Measurements from ENCODE around the gene LRRC49. TPM values are rescaled to one million over a fixed set of nuclear protein-coding genes. Genes with fewer than 3 reads are reported as not detected.
"Not testable (repeated sequence)": the region's sequence is repeated elsewhere in the genome, so short reads cannot be mapped to it uniquely, and the experiment has no call there.

The LRRC49 gene
- total RNA-seq, 1 donor from 2014 or later: 4.7 TPM

DNA sequence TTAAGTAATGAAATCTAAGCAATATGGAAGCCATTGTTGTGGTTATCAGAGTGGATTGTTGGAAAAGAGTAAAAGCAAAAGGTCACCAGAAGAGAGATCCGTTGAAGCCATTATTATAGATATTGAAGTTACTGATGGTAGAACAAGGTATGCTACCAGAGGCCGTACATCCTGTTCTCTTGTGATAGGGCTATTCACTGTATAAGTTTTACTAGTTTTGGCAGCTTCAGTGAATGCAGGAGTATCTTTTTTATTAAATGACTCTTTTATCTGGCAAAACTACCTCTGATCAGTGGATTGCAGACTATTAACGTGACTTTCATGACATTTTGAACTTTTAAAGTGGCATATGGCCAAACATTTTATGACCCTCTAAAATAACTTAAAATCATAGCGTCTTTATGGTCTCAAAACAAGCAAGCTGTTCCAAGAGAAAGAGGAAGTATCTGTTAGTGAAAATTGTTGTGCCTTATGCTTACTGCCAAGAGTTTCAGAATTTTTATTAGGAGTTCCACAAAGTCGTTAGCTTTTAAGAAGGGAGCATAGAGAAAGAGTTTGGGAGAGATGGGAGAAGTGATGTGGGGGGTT, 102.9 kb downstream of the LRRC49 start:
- TF ChIP-seq, protein P1, sequence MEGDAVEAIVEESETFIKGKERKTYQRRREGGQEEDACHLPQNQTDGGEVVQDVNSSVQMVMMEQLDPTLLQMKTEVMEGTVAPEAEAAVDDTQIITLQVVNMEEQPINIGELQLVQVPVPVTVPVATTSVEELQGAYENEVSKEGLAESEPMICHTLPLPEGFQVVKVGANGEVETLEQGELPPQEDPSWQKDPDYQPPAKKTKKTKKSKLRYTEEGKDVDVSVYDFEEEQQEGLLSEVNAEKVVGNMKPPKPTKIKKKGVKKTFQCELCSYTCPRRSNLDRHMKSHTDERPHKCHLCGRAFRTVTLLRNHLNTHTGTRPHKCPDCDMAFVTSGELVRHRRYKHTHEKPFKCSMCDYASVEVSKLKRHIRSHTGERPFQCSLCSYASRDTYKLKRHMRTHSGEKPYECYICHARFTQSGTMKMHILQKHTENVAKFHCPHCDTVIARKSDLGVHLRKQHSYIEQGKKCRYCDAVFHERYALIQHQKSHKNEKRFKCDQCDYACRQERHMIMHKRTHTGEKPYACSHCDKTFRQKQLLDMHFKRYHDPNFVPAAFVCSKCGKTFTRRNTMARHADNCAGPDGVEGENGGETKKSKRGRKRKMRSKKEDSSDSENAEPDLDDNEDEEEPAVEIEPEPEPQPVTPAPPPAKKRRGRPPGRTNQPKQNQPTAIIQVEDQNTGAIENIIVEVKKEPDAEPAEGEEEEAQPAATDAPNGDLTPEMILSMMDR (IDR thresholded peaks at IDR 0.05; ENCODE audit: insufficient read depth, low read length, severe bottlenecking): no peak
- DNase-seq (ENCODE audit: low read depth) (no peak), FAIRE-seq (no peak)
- no peaks in the 10 kb centered on the region for H3K27me3 ChIP-seq (ENCODE audit: control insufficient read depth, insufficient read depth, low read length)
- H3K4me3 ChIP-seq (ENCODE audit: low read depth, low read length): no peak overlapping the region
- H3K36me3 ChIP-seq (ENCODE audit: control insufficient read depth, insufficient read depth, low read length): no peaks in the 10 kb centered on the region

DNA sequence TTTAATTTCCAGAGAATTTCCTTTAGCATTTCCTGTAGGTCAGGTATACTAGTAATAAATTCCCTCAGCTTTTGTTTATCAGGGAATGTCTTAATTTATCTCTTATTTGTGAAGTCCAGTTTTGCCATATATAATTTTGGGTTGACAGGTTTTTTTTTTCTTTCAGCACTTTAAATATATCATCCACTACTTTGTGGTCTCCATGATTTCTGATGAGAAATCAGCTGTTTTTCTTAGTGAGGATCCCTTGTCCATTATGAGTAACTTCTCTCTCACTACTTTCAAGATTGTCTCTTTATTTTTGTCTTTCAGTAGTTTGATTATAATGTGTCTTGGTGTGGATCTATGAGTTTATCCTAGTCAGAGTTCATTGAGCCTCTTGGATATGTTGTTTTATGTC, 105.7 kb downstream of the LRRC49 start:
- Histone ChIP-seq H3K27me3 (ENCODE audit: control insufficient read depth, insufficient read depth, low read length) (no peaks in the 10 kb centered on the region), H3K4me3 (ENCODE audit: low read depth, low read length) (no peak overlapping the region), H3K36me3 (ENCODE audit: control insufficient read depth, insufficient read depth, low read length) (no peaks in the 10 kb centered on the region)
- FAIRE-seq: no peak
- TF ChIP-seq, protein P1 (IDR thresholded peaks at IDR 0.05; ENCODE audit: insufficient read depth, low read length, severe bottlenecking): no peak
- DNase-seq (ENCODE audit: low read depth): no peak

DNA sequence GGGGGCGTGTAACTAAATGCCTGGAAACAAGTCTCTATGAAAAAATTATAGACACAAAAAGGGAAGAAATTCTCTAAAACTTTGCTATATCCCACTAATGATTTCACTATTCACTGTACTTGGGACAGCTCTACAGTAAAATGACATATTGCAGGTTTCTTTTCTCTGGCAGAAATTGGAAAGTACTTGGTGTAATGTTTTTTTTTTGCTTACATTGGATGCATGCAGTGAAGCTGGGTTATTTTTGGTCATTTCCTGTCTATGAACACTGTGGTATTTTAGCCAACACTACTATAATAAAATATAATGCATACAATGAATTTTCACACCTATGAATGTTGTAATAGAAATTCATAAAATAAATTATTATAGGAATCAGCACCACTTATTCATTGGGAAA, 109.7 kb downstream of the LRRC49 start:
- no peaks in the 10 kb centered on the region for H3K36me3 ChIP-seq (ENCODE audit: control insufficient read depth, insufficient read depth, low read length)
- no peak overlapping the region for H3K4me3 ChIP-seq (ENCODE audit: low read depth, low read length)
- TF ChIP-seq, protein P1 (IDR thresholded peaks at IDR 0.05; ENCODE audit: insufficient read depth, low read length, severe bottlenecking): no peak
- DNase-seq (ENCODE audit: low read depth) (no peak), FAIRE-seq (no peak)
- no peaks in the 10 kb centered on the region for H3K27me3 ChIP-seq (ENCODE audit: control insufficient read depth, insufficient read depth, low read length)

DNA sequence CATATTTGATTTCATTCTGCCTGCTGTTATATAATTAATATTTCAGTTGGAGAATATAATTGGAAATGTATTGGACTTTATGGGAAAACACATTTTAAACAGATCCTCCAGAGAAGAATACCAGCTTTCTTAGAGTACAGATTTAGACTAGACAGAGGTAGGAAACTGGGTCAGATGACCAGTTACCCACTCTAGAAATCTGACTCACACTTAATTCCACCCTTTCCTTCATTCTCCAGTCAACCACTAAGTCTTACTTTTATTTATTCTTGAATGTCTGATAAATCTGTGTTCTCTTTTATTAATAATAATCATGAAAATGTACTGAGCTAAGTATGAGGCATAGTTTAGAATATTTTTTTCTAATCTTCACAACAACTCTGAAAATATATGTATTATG, 110.7 kb downstream of the LRRC49 start:
- no peaks in the 10 kb centered on the region for H3K36me3 ChIP-seq (ENCODE audit: control insufficient read depth, insufficient read depth, low read length)
- TF ChIP-seq, protein P1 (IDR thresholded peaks at IDR 0.05; ENCODE audit: insufficient read depth, low read length, severe bottlenecking): no peak
- FAIRE-seq: no peak
- no peaks in the 10 kb centered on the region for H3K27me3 ChIP-seq (ENCODE audit: control insufficient read depth, insufficient read depth, low read length)
- H3K4me3 ChIP-seq (ENCODE audit: low read depth, low read length): no peak overlapping the region
- peak; percentile 40 for DNase-seq (ENCODE audit: low read depth)

DNA sequence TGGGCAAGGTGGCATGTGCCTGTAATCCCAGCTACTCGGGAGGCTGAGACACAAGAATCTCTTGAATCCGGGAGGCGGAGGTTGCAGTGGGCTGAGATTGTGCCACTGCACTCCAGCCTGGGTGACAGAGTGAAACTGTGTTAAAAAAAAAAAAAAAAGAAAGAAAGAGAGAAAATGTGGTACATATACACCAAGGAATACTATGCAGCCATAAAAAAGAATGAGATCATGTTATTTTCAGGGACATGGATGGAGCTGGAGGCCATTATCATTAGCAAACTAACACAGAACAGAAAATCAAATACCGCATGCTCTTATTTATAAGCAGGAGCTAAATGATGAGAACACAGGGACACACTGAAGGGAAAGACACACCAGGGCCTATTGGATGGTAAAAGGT, 111.9 kb downstream of the LRRC49 start:
- FAIRE-seq; H3K36me3 ChIP-seq (ENCODE audit: control insufficient read depth, insufficient read depth, low read length); DNase-seq (ENCODE audit: low read depth); H3K4me3 ChIP-seq (ENCODE audit: low read depth, low read length); H3K27me3 ChIP-seq (ENCODE audit: control insufficient read depth, insufficient read depth, low read length): not testable (repeated sequence)

DNA sequence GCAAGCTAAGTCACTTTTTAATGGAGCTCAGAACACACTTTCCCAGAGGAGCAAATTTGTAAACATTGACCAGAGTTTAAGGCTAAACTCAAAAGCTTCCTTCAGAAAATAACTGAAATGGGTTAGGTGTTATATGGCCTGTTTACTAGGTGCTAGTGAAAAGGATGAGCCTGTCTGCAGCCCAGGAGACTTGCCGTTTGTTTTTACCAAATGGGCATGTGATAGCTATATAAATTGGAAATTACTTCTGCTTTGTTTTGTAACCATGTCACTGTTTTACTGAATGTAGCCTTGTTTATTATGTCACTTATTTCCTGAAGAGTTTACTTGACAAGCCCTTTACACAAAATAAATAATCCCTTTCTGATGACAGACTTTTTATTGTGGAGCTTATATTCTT, 113.3 kb downstream of the LRRC49 start:
- Histone ChIP-seq H3K4me3 (ENCODE audit: low read depth, low read length) (no peak overlapping the region), H3K36me3 (ENCODE audit: control insufficient read depth, insufficient read depth, low read length) (no peaks in the 10 kb centered on the region), H3K27me3 (ENCODE audit: control insufficient read depth, insufficient read depth, low read length) (no peaks in the 10 kb centered on the region)
- DNase-seq (ENCODE audit: low read depth) (no peak), FAIRE-seq (no peak)
- TF ChIP-seq, protein P1 (IDR thresholded peaks at IDR 0.05; ENCODE audit: insufficient read depth, low read length, severe bottlenecking): no peak
